Lung (tissue), 12 donors: ENCODE data around the gene PDIA4. TPM values are rescaled to one million over a fixed set of nuclear protein-coding genes. Genes with fewer than 3 reads are reported as not detected.

Experiments used
- ATAC-seq: fragments of 200-7000 bp; cut with Tn5 transposase; one replicate; pipeline ENCODE4 v1.9.1; 2020; ENCODE audit warnings: moderate number of reproducible peaks; ENCODE audit not compliant: insufficient read depth, low FRiP score
- DNase-seq, 3 donors: peaks; one replicate each; pipeline ENCODE4 v3.0.0-alpha.2; 2013 to 2017
- H3K27ac ChIP-seq, 2 donors: one replicate each; pipeline ENCODE4 v1.5.1; 2013; ENCODE audit warnings: mild to moderate bottlenecking in 2 of 2, moderate library complexity in 2 of 2, control low read depth in 1 of 2, inconsistent platforms in 1 of 2, low read depth in 1 of 2, low read length in 1 of 2
- H3K27me3 ChIP-seq, 3 donors: one replicate each; pipeline ENCODE4 v1.5.1; 2013; ENCODE audit warnings: low read length in 2 of 3; ENCODE audit not compliant: control insufficient read depth in 3 of 3, insufficient read depth in 3 of 3
- H3K36me3 ChIP-seq, 4 donors: one replicate each; pipeline ENCODE4 v1.5.1; 2013; ENCODE audit warnings: low read length in 4 of 4, mild to moderate bottlenecking in 1 of 4, moderate library complexity in 1 of 4; ENCODE audit not compliant: control insufficient read depth in 4 of 4, insufficient read depth in 4 of 4
- H3K4me1 ChIP-seq, 5 donors: one replicate each; pipeline ENCODE4 v1.5.1; 2013; ENCODE audit warnings: low read length in 5 of 5, mild to moderate bottlenecking in 2 of 5, moderate library complexity in 1 of 5; ENCODE audit not compliant: control insufficient read depth in 5 of 5, insufficient read depth in 5 of 5
- H3K4me3 ChIP-seq: one replicate; pipeline ENCODE4 v1.5.1; 2013; ENCODE audit warnings: mild to moderate bottlenecking, control low read depth, moderate library complexity
- H3K9ac ChIP-seq, 2 donors: one replicate each; pipeline ENCODE4 v1.5.1; 2013; ENCODE audit warnings: low read length in 2 of 2, control low read depth in 1 of 2; ENCODE audit not compliant: insufficient read depth in 1 of 2
- H3K9me3 ChIP-seq, 4 donors: one replicate each; pipeline ENCODE4 v1.5.1; 2013; ENCODE audit warnings: low read length in 3 of 4, mild to moderate bottlenecking in 1 of 4, moderate library complexity in 1 of 4; ENCODE audit not compliant: control insufficient read depth in 4 of 4, insufficient read depth in 3 of 4
- CTCF ChIP-seq: IDR thresholded peaks from 2 replicates; pipeline ENCODE4 v1.5.1; 2012; ENCODE audit warnings: mild to moderate bottlenecking; ENCODE audit errors: control extremely low read depth, extremely low read depth
- WGBS, 2 donors: extraction: QIAGEN DNeasy Blood & Tissue Kit; methylation state at CpG; one replicate each; pipeline ENCODE4 v1.1.7; 2013; 5-methylcytosine and 5-hydroxymethylcytosine counted together
- polyA plus RNA-seq, 2 donors: library from polyadenylated mRNA; stranded (reverse); fragments of 200-250 nt; gene quantifications; one replicate each; pipeline ENCODE4 v1.2.1, GENCODE V29; 2013
- total RNA-seq, 2 donors: library from RNA; depleted of rRNA in 1 of 2; stranded (reverse); fragments of >200 nt in 1 of 2; gene quantifications; one replicate each; pipeline ENCODE4 v1.2.1, GENCODE V29; 2014 to 2021
- donor health status: control.
- donor health status: control.
- donor health status: Bipolar disorder and iron deficiency.
- donor health status: healthy.
- donor health status: DM: yes; HTN: yes; CAD: no.

Gene PDIA4
- total and polyA plus RNA-seq, 4 donors = 48.6 to 213 (median 147) TPM

DNA sequence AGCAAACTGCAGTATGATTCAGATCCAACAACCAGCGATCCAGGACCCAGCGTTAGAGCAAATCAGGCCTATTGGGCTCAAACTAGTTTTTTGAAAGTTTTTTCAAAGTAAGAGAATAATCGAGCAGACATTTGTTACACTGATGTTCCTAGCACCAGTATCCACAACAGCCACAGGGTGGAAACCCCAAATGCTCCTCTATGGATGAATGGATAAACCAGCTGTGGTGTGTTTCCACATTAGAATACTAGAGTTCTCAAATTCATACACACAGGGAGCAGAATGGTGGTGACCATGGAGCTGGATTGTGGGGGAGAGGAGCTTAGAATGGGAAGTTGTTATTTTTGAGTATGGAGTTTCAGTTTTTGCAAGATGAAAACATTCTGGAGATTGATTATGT lies 60.7 kb downstream of the PDIA4 start:
- WGBS, 2 donors = 85 to 88% methylated on average over 3 of the region's 3 CpGs

DNA sequence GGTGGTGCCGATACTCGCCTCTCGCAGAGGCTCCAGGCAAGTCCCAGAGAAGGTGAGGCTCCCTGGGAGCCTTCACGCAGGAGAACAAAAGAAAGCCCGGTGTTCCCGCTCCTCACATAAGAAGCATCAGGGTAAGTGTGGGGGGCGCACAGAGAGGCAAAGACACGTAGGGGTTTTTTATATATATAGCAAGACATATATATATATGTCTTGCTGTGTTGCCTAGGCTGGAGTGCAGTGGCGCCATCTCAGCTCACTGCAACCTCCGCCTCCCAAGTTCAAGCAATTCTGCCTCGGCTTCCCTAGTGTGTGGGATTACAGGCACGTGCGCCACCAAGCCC lies 61.3 kb downstream of the PDIA4 start:
- DNase-seq (no peak), ATAC-seq (no peak)
- no peak for TF ChIP-seq CTCF
- WGBS, 2 donors = 31 to 33% methylated on average over 13 of the region's 13 CpGs
- Histone ChIP-seq H3K9ac (no peak overlapping the region), H3K36me3 (no peaks in the 10 kb centered on the region), H3K27me3 (no peaks in the 10 kb centered on the region), H3K4me1 (peaks cover 0 to 5% (median 0%) of the 10 kb centered on the region in 5 donors), H3K4me3 (no peak overlapping the region), H3K27ac (no peak overlapping the region), H3K9me3 (no peaks in the 10 kb centered on the region)

More for the DNA sequence above, 60.7 kb downstream of the PDIA4 start:
- peak in 2 of 3 donors; percentile 34 to 38 for DNase-seq
- Histone ChIP-seq H3K9me3 (no peaks in the 10 kb centered on the region), H3K9ac (no peak overlapping the region), H3K36me3 (no peaks in the 10 kb centered on the region), H3K4me1 (peaks cover 0 to under 1% (median 0%) of the 10 kb centered on the region in 5 donors), H3K27me3 (no peaks in the 10 kb centered on the region), H3K4me3 (no peak overlapping the region), H3K27ac (no peak overlapping the region)
- no peak for ATAC-seq
- TF ChIP-seq CTCF = no peak

- Histone ChIP-seq H3K4me1 (peaks cover 0 to 5% (median 0%) of the 10 kb centered on the region in 5 donors), H3K27ac (no peak overlapping the region), H3K27me3 (no peaks in the 10 kb centered on the region), H3K9me3 (no peaks in the 10 kb centered on the region), H3K4me3 (no peak overlapping the region), H3K9ac (peak overlapping the region in 1 of 2 donors; percentile 26), H3K36me3 (no peaks in the 10 kb centered on the region)
- 50 to 53% methylated on average over 15 of the region's 15 CpGs for whole genome bisulfite sequencing, 2 donors
- no peak for TF ChIP-seq CTCF
- ATAC-seq (no peak), DNase-seq (peak in 1 of 3 donors; percentile 35)
Measured at GRCh38 chr7:148964483-148965267, 63.6 kb downstream of the PDIA4 start.
